ENCODE measurements around the gene TSPEAR. TPM values are rescaled to one million over a fixed set of nuclear protein-coding genes. Genes with fewer than 3 reads are reported as not detected.
A peak's percentile ranks its signal among the peaks of the same experiment; 100 is the strongest.
"Not testable (repeated sequence)": the region's sequence is repeated elsewhere in the genome, so short reads cannot be mapped to it uniquely, and the experiment has no call there.

The TSPEAR gene
- total and polyA plus RNA-seq, 12 donors: under 0.01 to 3.4 (median 1.0) TPM; not detected in 3

- peaks cover 0 to 34% (median 14%) of the 10 kb centered on the region in 11 donors for H3K9me3 ChIP-seq
- no peak for TF ChIP-seq CTCF (IDR thresholded peaks at IDR 0.05)
- H3K4me1 ChIP-seq: no peaks in the 10 kb centered on the region
- H3K4me3 ChIP-seq: no peak overlapping the region
- 85 to 86% methylated on average over 20 of the region's 20 CpGs for WGBS, 2 donors
- peaks cover 0 to 33% (median 0%) of the 10 kb centered on the region in 7 donors for H3K27me3 ChIP-seq
- no peak for DNase-seq
- H3K27ac ChIP-seq: no peak overlapping the region
- intact Hi-C loops (cut with DNase I): no loop called here
- ATAC-seq: no peak
- H3K36me3 ChIP-seq: no peaks in the 10 kb centered on the region
Observed at GRCh38 chr21:44575307-44576024, 135.9 kb downstream of the TSPEAR start.

- 41% methylated on average over 21 of the region's 21 CpGs for WGBS, 2 donors
- intact Hi-C loops (cut with DNase I): no loop called here
- H3K36me3 ChIP-seq: no peaks in the 10 kb centered on the region
- H3K4me3 ChIP-seq: no peak overlapping the region
- no peak for TF ChIP-seq CTCF (IDR thresholded peaks at IDR 0.05)
- no peak for DNase-seq
- peaks cover 0 to 27% (median 0%) of the 10 kb centered on the region in 7 donors for H3K27me3 ChIP-seq
- H3K27ac ChIP-seq: no peak overlapping the region
- H3K9me3 ChIP-seq: peaks cover 0 to 38% (median 14%) of the 10 kb centered on the region in 11 donors
- no peak for ATAC-seq
- no peaks in the 10 kb centered on the region for H3K4me1 ChIP-seq
Observed at GRCh38 chr21:44574457-44575306, 136.7 kb downstream of the TSPEAR start.

- H3K4me1 ChIP-seq; DNase-seq; H3K36me3 ChIP-seq; H3K4me3 ChIP-seq; intact Hi-C loops (cut with DNase I); H3K27ac ChIP-seq: not testable (repeated sequence)
- peak in 1 of 8 donors; percentile 61 for ATAC-seq
- WGBS, 2 donors: 60 to 68% methylated on average over 19 to 22 of the region's 25 CpGs
- Histone ChIP-seq H3K27me3 (peaks cover 0 to 22% (median 0%) of the 10 kb centered on the region in 7 donors), H3K9me3 (peaks cover 0 to 38% (median 14%) of the 10 kb centered on the region in 11 donors)
Observed at GRCh38 chr21:44573630-44574456, 137.5 kb downstream of the TSPEAR start, which contains the start of gene KRTAP10-4. KRTAP10-4 (plus strand) TSS chr21:44573729; CDS start chr21:44573759, 30 bp downstream.

- Histone ChIP-seq H3K27ac (no peak overlapping the region), H3K9me3 (peaks cover 0 to 37% (median 14%) of the 10 kb centered on the region in 11 donors), H3K4me1 (no peaks in the 10 kb centered on the region), H3K36me3 (no peaks in the 10 kb centered on the region), H3K27me3 (peaks cover 0 to 29% (median 0%) of the 10 kb centered on the region in 7 donors), H3K4me3 (no peak overlapping the region)
- no peak for ATAC-seq
- DNase-seq: no peak
- 81 to 83% methylated on average over 15 of the region's 15 CpGs for WGBS, 2 donors
- intact Hi-C loops (cut with DNase I): no loop called here
- TF ChIP-seq CTCF (IDR thresholded peaks at IDR 0.05): no peak
Observed at GRCh38 chr21:44572959-44573583, 138.3 kb downstream of the TSPEAR start.
